ENCODE measurements around the gene GSTA4. TPM values are rescaled to one million over a fixed set of nuclear protein-coding genes. Genes with fewer than 3 reads are reported as not detected.

GSTA4 gene
- polyA plus RNA-seq, 4 donors: 11.3 to 81.0 (median 22.5) TPM

DNA sequence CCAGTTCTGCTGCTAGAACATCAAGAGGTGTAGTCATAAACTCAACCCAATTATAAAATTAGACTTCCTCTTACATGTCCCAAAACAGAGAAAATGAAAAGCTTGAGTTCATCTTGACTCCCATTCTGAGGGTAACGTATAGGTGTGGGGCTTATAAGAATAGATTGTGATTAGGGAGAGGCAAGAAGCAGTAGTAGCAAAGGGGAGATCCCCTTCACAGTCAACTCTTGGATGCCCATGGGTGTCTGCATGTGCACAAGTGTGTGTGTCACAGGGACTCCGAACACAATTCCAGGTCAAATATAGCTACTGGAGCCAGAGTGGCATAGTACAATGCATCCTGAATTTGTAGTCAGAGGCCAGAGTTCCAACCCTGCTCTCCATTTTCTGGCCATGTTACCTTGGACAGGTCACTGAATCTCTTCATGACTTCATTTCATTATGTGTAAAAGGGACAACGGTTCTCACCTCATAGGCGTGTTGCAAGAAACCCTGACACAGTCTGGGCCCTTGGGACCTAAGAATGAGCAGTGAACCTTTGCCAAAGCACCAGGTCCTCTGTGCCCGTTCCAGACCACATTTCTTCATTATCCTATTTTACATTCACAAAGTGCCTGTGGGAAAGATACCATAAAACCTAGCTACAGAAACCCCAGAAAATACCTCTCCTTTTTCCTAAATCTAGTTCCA, 11.8 kb downstream of the GSTA4 start:
- Histone ChIP-seq H3K36me3 (ENCODE audit: control insufficient read depth in 3 of 3, insufficient read depth in 2 of 3, low read depth in 1 of 3, low read length in 3 of 3) (peaks cover 0 to 17% (median 0%) of the 10 kb centered on the region in 3 donors), H3K9me3 (ENCODE audit: control insufficient read depth in 2 of 2, insufficient read depth in 1 of 2, low read depth in 1 of 2, low read length in 1 of 2) (no peaks in the 10 kb centered on the region), H3K27me3 (ENCODE audit: control insufficient read depth in 3 of 3, insufficient read depth in 3 of 3, low read length in 3 of 3) (no peaks in the 10 kb centered on the region), H3K27ac (ENCODE audit: low read depth in 1 of 3, low read length in 2 of 3) (no peak overlapping the region), H3K4me3 (ENCODE audit: low read depth in 1 of 3, low read length in 3 of 3) (no peak overlapping the region), H3K4me1 (ENCODE audit: control insufficient read depth in 3 of 3, insufficient read depth in 2 of 3, low read depth in 1 of 3, low read length in 2 of 3) (peaks cover 0 to 4% (median 0%) of the 10 kb centered on the region in 3 donors)
- WGBS, 3 donors: 89 to 92% (median 91%) methylated on average over 5 of the region's 5 CpGs
- FAIRE-seq (no peak), DNase-seq (no peak)

- H3K9me3 ChIP-seq (ENCODE audit: control insufficient read depth in 2 of 2, insufficient read depth in 1 of 2, low read depth in 1 of 2, low read length in 1 of 2): no peaks in the 10 kb centered on the region
- peaks cover 0 to 17% (median 0%) of the 10 kb centered on the region in 3 donors for H3K36me3 ChIP-seq (ENCODE audit: control insufficient read depth in 3 of 3, insufficient read depth in 2 of 3, low read depth in 1 of 3, low read length in 3 of 3)
- 92 to 98% (median 98%) methylated on average over 3 of the region's 3 CpGs for WGBS, 3 donors
- DNase-seq: no peak
- peaks cover 0 to 4% (median 0%) of the 10 kb centered on the region in 3 donors for H3K4me1 ChIP-seq (ENCODE audit: control insufficient read depth in 3 of 3, insufficient read depth in 2 of 3, low read depth in 1 of 3, low read length in 2 of 3)
- no peak overlapping the region for H3K27ac ChIP-seq (ENCODE audit: low read depth in 1 of 3, low read length in 2 of 3)
- FAIRE-seq: no peak
- H3K4me3 ChIP-seq (ENCODE audit: low read depth in 1 of 3, low read length in 3 of 3): no peak overlapping the region
- no peaks in the 10 kb centered on the region for H3K27me3 ChIP-seq (ENCODE audit: control insufficient read depth in 3 of 3, insufficient read depth in 3 of 3, low read length in 3 of 3)
Measured at GRCh38 chr6:52982680-52983079, 12.4 kb downstream of the GSTA4 start.

- peaks cover 0 to 4% (median 2%) of the 10 kb centered on the region in 3 donors for H3K4me1 ChIP-seq (ENCODE audit: control insufficient read depth in 3 of 3, insufficient read depth in 2 of 3, low read depth in 1 of 3, low read length in 2 of 3)
- no peak for FAIRE-seq
- H3K9me3 ChIP-seq (ENCODE audit: control insufficient read depth in 2 of 2, insufficient read depth in 1 of 2, low read depth in 1 of 2, low read length in 1 of 2): no peaks in the 10 kb centered on the region
- peak in 1 of 2 donors; percentile 21 for DNase-seq
- H3K27ac ChIP-seq (ENCODE audit: low read depth in 1 of 3, low read length in 2 of 3): no peak overlapping the region
- H3K36me3 ChIP-seq (ENCODE audit: control insufficient read depth in 3 of 3, insufficient read depth in 2 of 3, low read depth in 1 of 3, low read length in 3 of 3): peaks cover 0 to 12% (median 0%) of the 10 kb centered on the region in 3 donors
- H3K4me3 ChIP-seq (ENCODE audit: low read depth in 1 of 3, low read length in 3 of 3): no peak overlapping the region
- no peaks in the 10 kb centered on the region for H3K27me3 ChIP-seq (ENCODE audit: control insufficient read depth in 3 of 3, insufficient read depth in 3 of 3, low read length in 3 of 3)
Measured at GRCh38 chr6:52981222-52981900, 13.7 kb downstream of the GSTA4 start.

GRCh38 chr6:52976591-52977035, 18.5 kb downstream of the GSTA4 start:
- Histone ChIP-seq H3K27ac (ENCODE audit: low read depth in 1 of 3, low read length in 2 of 3) (peak overlapping the region in 1 of 3 donors; percentile 31), H3K4me3 (ENCODE audit: low read depth in 1 of 3, low read length in 3 of 3) (no peak overlapping the region), H3K9me3 (ENCODE audit: control insufficient read depth in 2 of 2, insufficient read depth in 1 of 2, low read depth in 1 of 2, low read length in 1 of 2) (no peaks in the 10 kb centered on the region), H3K27me3 (ENCODE audit: control insufficient read depth in 3 of 3, insufficient read depth in 3 of 3, low read length in 3 of 3) (no peaks in the 10 kb centered on the region), H3K4me1 (ENCODE audit: control insufficient read depth in 3 of 3, insufficient read depth in 2 of 3, low read depth in 1 of 3, low read length in 2 of 3) (peaks cover 0 to 12% (median 3%) of the 10 kb centered on the region in 3 donors), H3K36me3 (ENCODE audit: control insufficient read depth in 3 of 3, insufficient read depth in 2 of 3, low read depth in 1 of 3, low read length in 3 of 3) (peaks cover 0 to 2% (median 0%) of the 10 kb centered on the region in 3 donors)
- FAIRE-seq (no peak), DNase-seq (peak; percentile 8 to 62)
- whole genome bisulfite sequencing, 3 donors: 26 to 46% (median 34%) methylated on average over 3 of the region's 3 CpGs

- Histone ChIP-seq H3K9me3 (ENCODE audit: control insufficient read depth in 2 of 2, insufficient read depth in 1 of 2, low read depth in 1 of 2, low read length in 1 of 2) (no peaks in the 10 kb centered on the region), H3K27ac (ENCODE audit: low read depth in 1 of 3, low read length in 2 of 3) (peak overlapping the region in 1 of 3 donors; percentile 31), H3K36me3 (ENCODE audit: control insufficient read depth in 3 of 3, insufficient read depth in 2 of 3, low read depth in 1 of 3, low read length in 3 of 3) (peaks cover 0 to 2% (median 0%) of the 10 kb centered on the region in 3 donors), H3K4me3 (ENCODE audit: low read depth in 1 of 3, low read length in 3 of 3) (no peak overlapping the region), H3K4me1 (ENCODE audit: control insufficient read depth in 3 of 3, insufficient read depth in 2 of 3, low read depth in 1 of 3, low read length in 2 of 3) (peaks cover 0 to 12% (median 3%) of the 10 kb centered on the region in 3 donors), H3K27me3 (ENCODE audit: control insufficient read depth in 3 of 3, insufficient read depth in 3 of 3, low read length in 3 of 3) (no peaks in the 10 kb centered on the region)
- FAIRE-seq (no peak), DNase-seq (no peak)
- 65 to 73% (median 72%) methylated on average over 4 of the region's 4 CpGs for WGBS, 3 donors
Measured at GRCh38 chr6:52976149-52976548, 18.9 kb downstream of the GSTA4 start.

GRCh38 chr6:52975580-52975979, 19.5 kb downstream of the GSTA4 start:
- Histone ChIP-seq H3K4me1 (ENCODE audit: control insufficient read depth in 3 of 3, insufficient read depth in 2 of 3, low read depth in 1 of 3, low read length in 2 of 3) (peaks cover 0 to 12% (median 3%) of the 10 kb centered on the region in 3 donors), H3K27ac (ENCODE audit: low read depth in 1 of 3, low read length in 2 of 3) (no peak overlapping the region), H3K9me3 (ENCODE audit: control insufficient read depth in 2 of 2, insufficient read depth in 1 of 2, low read depth in 1 of 2, low read length in 1 of 2) (no peaks in the 10 kb centered on the region), H3K4me3 (ENCODE audit: low read depth in 1 of 3, low read length in 3 of 3) (no peak overlapping the region), H3K27me3 (ENCODE audit: control insufficient read depth in 3 of 3, insufficient read depth in 3 of 3, low read length in 3 of 3) (no peaks in the 10 kb centered on the region), H3K36me3 (ENCODE audit: control insufficient read depth in 3 of 3, insufficient read depth in 2 of 3, low read depth in 1 of 3, low read length in 3 of 3) (peaks cover 0 to 2% (median 0%) of the 10 kb centered on the region in 3 donors)
- WGBS, 3 donors: 79 to 91% (median 87%) methylated on average over 2 of the region's 2 CpGs
- no peak for FAIRE-seq
- DNase-seq: no peak

- H3K27ac ChIP-seq (ENCODE audit: low read depth in 1 of 3, low read length in 2 of 3): no peak overlapping the region
- H3K9me3 ChIP-seq (ENCODE audit: control insufficient read depth in 2 of 2, insufficient read depth in 1 of 2, low read depth in 1 of 2, low read length in 1 of 2): no peaks in the 10 kb centered on the region
- FAIRE-seq (no peak), DNase-seq (peak; percentile 42 to 63)
- peaks cover 0 to 2% (median 0%) of the 10 kb centered on the region in 3 donors for H3K36me3 ChIP-seq (ENCODE audit: control insufficient read depth in 3 of 3, insufficient read depth in 2 of 3, low read depth in 1 of 3, low read length in 3 of 3)
- no peaks in the 10 kb centered on the region for H3K27me3 ChIP-seq (ENCODE audit: control insufficient read depth in 3 of 3, insufficient read depth in 3 of 3, low read length in 3 of 3)
- H3K4me3 ChIP-seq (ENCODE audit: low read depth in 1 of 3, low read length in 3 of 3): no peak overlapping the region
- peaks cover 0 to 12% (median 3%) of the 10 kb centered on the region in 3 donors for H3K4me1 ChIP-seq (ENCODE audit: control insufficient read depth in 3 of 3, insufficient read depth in 2 of 3, low read depth in 1 of 3, low read length in 2 of 3)
Measured at GRCh38 chr6:52972989-52973388, 22.1 kb downstream of the GSTA4 start.

- H3K4me1 ChIP-seq (ENCODE audit: control insufficient read depth in 3 of 3, insufficient read depth in 2 of 3, low read depth in 1 of 3, low read length in 2 of 3): peaks cover 0 to 3% (median 0%) of the 10 kb centered on the region in 3 donors
- DNase-seq (no peak), FAIRE-seq (no peak)
- H3K36me3 ChIP-seq (ENCODE audit: control insufficient read depth in 3 of 3, insufficient read depth in 2 of 3, low read depth in 1 of 3, low read length in 3 of 3): no peaks in the 10 kb centered on the region
- no peaks in the 10 kb centered on the region for H3K27me3 ChIP-seq (ENCODE audit: control insufficient read depth in 3 of 3, insufficient read depth in 3 of 3, low read length in 3 of 3)
- no peak overlapping the region for H3K4me3 ChIP-seq (ENCODE audit: low read depth in 1 of 3, low read length in 3 of 3)
- no peak overlapping the region for H3K27ac ChIP-seq (ENCODE audit: low read depth in 1 of 3, low read length in 2 of 3)
- H3K9me3 ChIP-seq (ENCODE audit: control insufficient read depth in 2 of 2, insufficient read depth in 1 of 2, low read depth in 1 of 2, low read length in 1 of 2): no peaks in the 10 kb centered on the region
- 91 to 93% (median 91%) methylated on average over 2 of the region's 2 CpGs for WGBS, 3 donors
Measured at GRCh38 chr6:52969359-52969758, 25.7 kb downstream of the GSTA4 start.
